ENCODE results near the gene ENO3.
A peak's percentile ranks its signal among the peaks of the same experiment; 100 is the strongest.

ENO3 gene

GRCh38 chr17:4978726-4979125 is 27.8 kb downstream of the ENO3 start:
- FAIRE-seq, result no peak

- peak; percentile 78 for FAIRE-seq
Observed at GRCh38 chr17:4980644-4981216, 29.8 kb downstream of the ENO3 start.

GRCh38 chr17:4982305-4982704 is 31.4 kb downstream of the ENO3 start:
- no peak for FAIRE-seq

GRCh38 chr17:4986403-4986802 is 35.5 kb downstream of the ENO3 start:
- no peak for FAIRE-seq

- FAIRE-seq, result peak; percentile 79
Observed at GRCh38 chr17:4986951-4987766, 36.2 kb downstream of the ENO3 start, which contains the start of gene CAMTA2. TSS of gene CAMTA2 (minus strand) at chr17:4987675. CDS start at chr17:4986222, 1,453 bp downstream.

GRCh38 chr17:4987767-4988567 is 37.0 kb downstream of the ENO3 start:
- no peak for FAIRE-seq

- FAIRE-seq, result no peak
Observed at GRCh38 chr17:4994081-4994595, 43.2 kb downstream of the ENO3 start.

DNA sequence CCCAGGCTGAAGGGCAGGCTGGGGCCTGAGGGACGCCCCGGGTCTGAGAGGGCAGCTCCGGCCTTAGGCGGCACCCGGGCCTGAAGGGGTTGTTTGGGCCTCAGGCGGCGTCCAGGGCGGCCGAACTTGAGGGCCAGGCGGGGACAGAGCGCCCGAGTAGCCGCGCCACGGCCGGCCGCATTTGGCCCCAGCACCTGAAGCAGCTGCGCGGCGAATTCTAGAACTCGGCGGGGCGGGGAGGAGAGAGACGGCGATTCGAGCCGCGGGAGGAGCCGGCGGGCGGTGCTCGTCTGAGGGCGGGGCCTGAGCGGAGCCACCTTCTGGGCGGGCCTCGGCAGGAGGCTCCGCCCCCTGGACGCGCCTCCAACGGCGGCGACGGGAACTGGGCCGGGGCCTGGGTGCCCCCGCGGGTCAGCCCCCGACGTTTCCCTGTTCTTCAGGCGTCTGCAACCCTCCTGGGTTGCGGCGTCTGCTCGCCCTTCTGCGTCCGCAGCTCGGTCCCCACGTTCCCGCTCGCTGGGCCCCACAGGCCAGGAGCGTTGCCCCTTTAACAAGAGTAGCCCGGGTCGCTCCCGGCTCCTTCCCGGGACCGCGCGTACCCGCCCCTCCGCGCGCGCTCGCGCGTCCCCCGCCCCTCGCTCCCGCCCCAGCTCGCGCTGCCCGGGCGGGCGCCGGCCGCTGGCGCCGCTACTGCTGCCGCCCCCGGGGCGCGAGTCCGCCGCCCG is 46.5 kb downstream of the ENO3 start, which contains the start of the genes INCA1 and KIF1C:
INCA1 (minus strand) TSS at position 221 of the 725 bp plus-strand sequence. CDS start 3,085 bp downstream, outside the sequence.
KIF1C (plus strand) TSS at position 649 of the 725 bp plus-strand sequence. CDS start 2,297 bp downstream, outside the sequence.
- peak; percentile 56 for FAIRE-seq

DNA sequence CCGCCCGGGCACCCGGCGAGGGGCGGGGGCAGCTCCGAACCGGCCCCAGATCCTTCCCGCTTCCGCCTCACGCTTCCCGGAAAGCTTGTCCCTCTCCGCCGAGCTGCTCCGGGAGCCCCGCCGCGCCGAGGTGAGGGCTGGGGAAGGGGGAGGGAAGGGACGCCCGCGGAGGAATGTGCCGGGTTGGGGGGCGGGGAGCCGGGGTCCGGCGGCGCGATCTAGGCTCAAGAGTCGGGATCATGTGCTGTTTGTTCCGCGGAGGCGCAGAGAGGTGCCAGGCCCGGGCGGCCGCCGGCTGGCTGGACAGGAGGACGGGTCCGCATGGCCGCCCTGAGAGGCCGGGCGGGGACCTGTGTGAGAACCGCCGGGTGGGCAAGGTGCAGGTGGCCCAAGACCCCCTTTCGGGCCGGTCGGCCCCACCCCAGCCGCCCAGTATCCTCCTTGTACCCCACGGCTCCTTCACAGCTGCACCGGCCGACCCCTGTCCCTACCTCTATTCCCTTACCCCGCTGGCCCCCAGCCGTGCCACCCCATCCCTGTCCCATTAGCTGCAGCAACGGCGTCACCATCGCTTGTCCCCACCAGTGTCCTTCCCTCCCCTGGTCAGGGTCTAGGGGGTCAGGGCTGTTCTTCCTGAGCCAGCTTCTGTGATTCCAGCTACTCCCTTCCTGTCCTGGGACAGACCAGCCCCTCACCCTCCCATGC is 47.3 kb downstream of the ENO3 start:
- no peak for FAIRE-seq

DNA sequence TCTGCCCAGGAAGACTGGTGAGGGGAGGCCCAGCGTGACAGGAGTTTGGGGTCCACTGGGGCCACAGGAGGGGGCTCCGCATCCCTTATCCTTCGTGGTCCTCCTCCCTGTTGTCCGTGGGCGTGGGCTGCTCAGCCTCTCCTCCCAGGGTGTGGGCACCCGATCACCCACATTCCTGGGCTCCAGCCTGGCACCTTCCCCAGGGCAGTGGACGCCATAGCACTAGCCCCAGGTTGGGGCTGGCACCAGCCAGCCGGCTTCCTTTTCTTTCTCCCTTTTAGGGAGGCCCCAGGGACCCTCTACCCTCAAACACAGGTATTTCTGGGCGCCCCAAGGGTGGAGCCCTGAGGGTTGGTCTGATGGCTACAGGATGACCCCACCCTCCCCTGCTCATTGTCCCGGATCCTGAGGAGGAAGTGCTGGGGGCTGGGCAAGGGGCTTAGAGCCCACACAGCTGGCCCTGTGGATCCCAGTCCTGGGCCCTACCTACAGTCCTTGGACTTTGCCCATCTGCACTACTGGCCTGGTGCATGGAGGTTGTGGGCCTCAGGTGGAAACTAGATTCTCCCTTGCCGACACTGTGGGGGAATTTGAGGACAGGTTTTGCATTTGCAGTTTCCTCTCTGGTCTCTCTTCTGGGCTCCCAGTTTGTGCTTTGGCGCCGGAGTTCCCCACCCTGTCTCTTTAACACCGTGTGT is 48.0 kb downstream of the ENO3 start:
- no peak for FAIRE-seq

GRCh38 chr17:4999430-5000093 is 48.6 kb downstream of the ENO3 start:
- FAIRE-seq, result no peak

GRCh38 chr17:5000237-5000639 is 49.3 kb downstream of the ENO3 start:
- no peak for FAIRE-seq

DNA sequence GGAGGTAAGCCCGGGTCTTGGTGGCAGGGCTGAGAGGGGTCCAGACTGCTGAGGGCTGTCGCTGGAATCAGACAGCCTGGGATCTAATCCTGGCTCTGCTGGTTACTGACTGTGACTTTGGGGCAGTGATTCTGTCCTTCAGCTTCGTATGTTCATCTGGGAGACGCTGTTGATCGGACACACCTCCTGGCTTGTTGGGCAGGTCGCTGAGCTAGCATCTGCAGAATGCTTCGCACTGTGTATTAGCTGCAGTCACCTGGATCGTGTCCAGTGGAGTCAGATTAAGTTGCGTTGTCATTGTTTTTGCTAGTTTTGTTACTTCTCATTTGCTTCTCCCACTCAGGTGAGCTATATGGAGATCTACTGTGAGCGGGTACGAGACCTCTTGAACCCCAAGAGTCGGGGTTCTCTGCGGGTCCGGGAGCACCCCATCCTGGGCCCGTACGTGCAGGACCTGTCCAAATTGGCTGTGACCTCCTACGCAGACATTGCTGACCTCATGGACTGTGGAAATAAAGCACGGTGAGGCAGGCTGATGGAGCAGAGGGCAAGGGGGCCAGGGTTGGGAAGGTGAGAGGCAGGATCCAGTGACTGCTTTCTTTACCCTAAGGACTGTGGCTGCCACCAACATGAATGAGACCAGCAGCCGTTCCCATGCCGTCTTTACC is 51.3 kb downstream of the ENO3 start:
- FAIRE-seq, result no peak

DNA sequence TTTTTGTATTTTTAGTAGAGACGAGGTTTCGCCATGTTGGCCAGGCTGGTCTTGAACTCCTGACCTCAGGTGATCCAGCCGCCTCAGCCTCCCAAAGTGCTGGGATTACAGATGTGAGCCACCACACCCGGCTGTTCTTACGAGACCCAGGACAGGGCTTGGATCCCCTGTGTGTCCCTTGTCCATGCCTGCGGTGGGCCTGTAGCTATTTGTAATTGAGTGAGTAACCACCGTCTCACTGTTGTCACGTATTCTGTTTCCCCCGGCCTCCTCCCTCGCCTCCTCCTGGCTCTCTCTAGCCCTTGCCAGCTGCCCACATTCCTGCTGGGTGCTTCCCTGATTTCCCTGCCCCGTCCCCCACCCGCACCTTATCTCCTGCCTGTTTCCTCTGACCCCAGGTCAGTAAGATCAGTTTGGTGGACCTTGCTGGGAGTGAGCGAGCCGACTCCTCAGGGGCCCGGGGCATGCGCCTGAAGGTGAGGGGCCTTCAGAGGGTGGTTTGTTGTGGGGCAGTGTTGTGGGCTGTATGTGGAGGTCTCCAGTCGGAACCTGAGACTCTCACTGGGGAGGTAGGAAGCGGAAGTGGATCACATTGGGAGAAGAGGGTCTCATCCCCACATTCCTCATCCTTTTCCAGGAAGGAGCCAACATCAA is 52.4 kb downstream of the ENO3 start:
- FAIRE-seq, result no peak
